Measurements from ENCODE around the gene TMEM204. TPM values are rescaled to one million over a fixed set of nuclear protein-coding genes. Genes with fewer than 3 reads are reported as not detected.

Gene TMEM204
- total RNA-seq, 1 donor from 2014 or later = under 0.01 TPM

DNA sequence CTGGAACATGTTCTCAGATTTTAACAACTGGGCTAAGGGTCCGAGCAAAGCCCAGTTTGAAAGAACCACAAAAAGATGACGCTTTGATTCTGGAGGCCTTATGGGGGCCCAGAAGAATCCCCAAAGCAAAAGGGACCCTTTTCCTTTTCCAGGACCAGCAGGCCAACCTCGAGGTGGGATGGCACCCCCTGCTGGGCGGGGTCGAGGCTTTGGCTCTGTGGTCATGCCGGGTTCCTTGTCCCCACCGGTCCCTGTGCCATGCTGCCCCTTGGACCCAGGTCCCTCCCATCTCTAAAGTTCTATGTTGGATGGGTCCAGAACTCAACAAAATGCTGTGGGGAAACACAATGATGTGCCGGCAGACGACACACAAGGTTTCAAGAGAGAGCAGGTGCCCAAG is 30.9 kb downstream of the TMEM204 start:
- no peak overlapping the region for H3K4me3 ChIP-seq (ENCODE audit: low read depth, low read length)
- DNase-seq (ENCODE audit: low read depth) (no peak), FAIRE-seq (no peak)
- TF ChIP-seq CTCF (IDR thresholded peaks at IDR 0.05; ENCODE audit: insufficient read depth, low read length, severe bottlenecking) = peak; percentile 23
- no peaks in the 10 kb centered on the region for H3K27me3 ChIP-seq (ENCODE audit: control insufficient read depth, insufficient read depth, low read length)
- H3K36me3 ChIP-seq (ENCODE audit: control insufficient read depth, insufficient read depth, low read length) = peaks cover 1% of the 10 kb centered on the region

GRCh38 chr16:1565083-1565805 is 31.8 kb downstream of the TMEM204 start:
- H3K27me3 ChIP-seq (ENCODE audit: control insufficient read depth, insufficient read depth, low read length) = no peaks in the 10 kb centered on the region
- H3K4me3 ChIP-seq (ENCODE audit: low read depth, low read length) = no peak overlapping the region
- H3K36me3 ChIP-seq (ENCODE audit: control insufficient read depth, insufficient read depth, low read length) = no peaks in the 10 kb centered on the region
- TF ChIP-seq CTCF (IDR thresholded peaks at IDR 0.05; ENCODE audit: insufficient read depth, low read length, severe bottlenecking) = no peak
- FAIRE-seq (no peak), DNase-seq (ENCODE audit: low read depth) (no peak)

DNA sequence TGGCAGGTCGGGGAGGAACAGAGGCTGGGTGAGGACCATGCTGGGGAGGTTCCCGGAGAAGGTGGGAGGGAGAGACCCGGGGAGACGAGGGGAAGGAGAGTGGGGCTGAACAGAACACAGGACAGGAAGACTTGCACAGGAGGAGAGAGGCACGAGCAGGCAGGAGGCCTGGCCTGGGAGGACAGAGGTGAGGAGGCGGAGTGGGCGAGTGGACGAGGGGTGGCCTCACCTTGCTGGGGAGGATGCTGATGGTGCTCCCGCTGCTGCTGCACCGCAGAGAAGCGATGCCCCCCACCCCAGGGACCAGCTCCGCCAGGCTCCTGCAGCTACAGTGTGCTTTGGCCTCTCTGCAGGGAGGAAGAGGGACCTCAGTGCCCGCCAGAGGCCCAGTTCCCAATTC is 34.5 kb downstream of the TMEM204 start:
- no peak overlapping the region for H3K4me3 ChIP-seq (ENCODE audit: low read depth, low read length)
- no peaks in the 10 kb centered on the region for H3K36me3 ChIP-seq (ENCODE audit: control insufficient read depth, insufficient read depth, low read length)
- TF ChIP-seq CTCF (IDR thresholded peaks at IDR 0.05; ENCODE audit: insufficient read depth, low read length, severe bottlenecking) = no peak
- DNase-seq (ENCODE audit: low read depth) (no peak), FAIRE-seq (no peak)
- H3K27me3 ChIP-seq (ENCODE audit: control insufficient read depth, insufficient read depth, low read length) = no peaks in the 10 kb centered on the region

DNA sequence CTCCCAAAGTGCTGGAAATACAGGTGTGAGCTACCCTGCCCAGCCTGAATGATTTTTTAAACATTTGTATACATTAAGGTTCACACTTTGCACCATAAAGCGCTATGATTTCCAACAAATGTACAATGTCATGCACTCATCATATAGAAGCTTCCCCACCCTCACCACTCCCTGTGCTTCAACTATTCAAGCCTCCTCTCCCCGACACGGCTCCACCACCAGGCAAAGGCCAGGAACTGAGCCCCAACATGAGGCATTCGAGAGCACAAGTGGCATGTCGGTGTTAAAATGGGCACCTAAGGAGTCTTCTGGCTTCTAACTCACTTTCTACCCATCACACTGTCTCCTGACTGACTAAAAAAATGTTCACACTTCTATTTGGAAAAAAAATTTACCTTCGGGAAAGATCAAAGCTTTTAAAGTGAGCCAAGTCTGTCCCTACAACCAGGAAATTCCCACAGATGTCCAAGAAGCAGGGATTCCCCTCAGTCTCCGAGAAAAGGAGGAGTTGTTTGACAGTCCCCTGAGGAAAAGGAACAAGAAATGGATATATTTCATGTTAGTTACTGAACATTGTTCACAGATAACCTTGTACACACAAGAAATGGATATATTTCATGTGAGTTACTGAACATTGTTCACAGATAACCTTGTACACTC is 37.7 kb downstream of the TMEM204 start:
- H3K4me3 ChIP-seq (ENCODE audit: low read depth, low read length) = no peak overlapping the region
- no peak for TF ChIP-seq CTCF (IDR thresholded peaks at IDR 0.05; ENCODE audit: insufficient read depth, low read length, severe bottlenecking)

DNA sequence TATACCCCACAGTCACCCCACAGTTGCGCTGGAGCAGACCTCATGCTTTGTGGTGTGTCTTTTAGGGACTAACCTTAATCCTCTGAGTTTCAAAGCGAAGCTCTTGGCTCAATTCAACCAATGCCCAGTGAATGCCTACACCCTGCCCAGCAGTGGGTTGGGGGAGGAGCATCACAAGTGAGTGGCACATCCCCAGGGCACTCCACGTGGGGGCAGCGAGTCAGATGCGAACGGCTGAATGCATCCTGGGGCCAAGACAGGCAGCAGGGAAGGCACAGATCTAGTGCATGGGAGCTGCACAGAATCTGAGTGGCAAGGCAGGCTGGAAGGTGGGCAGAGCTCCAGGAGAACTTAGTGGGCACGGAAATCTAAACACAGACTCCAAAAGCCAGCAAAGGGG is 39.2 kb downstream of the TMEM204 start:
- H3K27me3 ChIP-seq (ENCODE audit: control insufficient read depth, insufficient read depth, low read length) = no peaks in the 10 kb centered on the region
- no peak for TF ChIP-seq CTCF (IDR thresholded peaks at IDR 0.05; ENCODE audit: insufficient read depth, low read length, severe bottlenecking)
- H3K4me3 ChIP-seq (ENCODE audit: low read depth, low read length) = no peak overlapping the region
- FAIRE-seq (no peak), DNase-seq (ENCODE audit: low read depth) (no peak)
- H3K36me3 ChIP-seq (ENCODE audit: control insufficient read depth, insufficient read depth, low read length) = no peaks in the 10 kb centered on the region

More for the DNA sequence above, 37.7 kb downstream of the TMEM204 start:
- H3K27me3 ChIP-seq (ENCODE audit: control insufficient read depth, insufficient read depth, low read length) = no peaks in the 10 kb centered on the region
- DNase-seq (ENCODE audit: low read depth) (no peak), FAIRE-seq (peak; percentile 32)
- H3K36me3 ChIP-seq (ENCODE audit: control insufficient read depth, insufficient read depth, low read length) = no peaks in the 10 kb centered on the region
